Fibroblast of mammary gland (primary cell): ENCODE measurements around the gene COL7A1.

Experiments used
- DNase-seq: peaks from one replicate; pipeline ENCODE4 v3.0.0-alpha.2; 2010; ENCODE audit warnings: low read depth
- H3K4me3 ChIP-seq: 2 replicates; pipeline ENCODE4 v1.5.1; 2011; ENCODE audit warnings: low read depth, mild to moderate bottlenecking, low read length, moderate library complexity; ENCODE audit not compliant: control insufficient read depth
- CTCF ChIP-seq: conservative IDR thresholded peaks from 2 replicates; pipeline ENCODE4 v1.5.1; 2011; ENCODE audit warnings: low read depth, low read length, inconsistent platforms; ENCODE audit not compliant: control insufficient read depth, insufficient read depth

Gene COL7A1

GRCh38 chr3:48548126-48548525, 47.0 kb downstream of the COL7A1 start:
- DNase-seq, result no peak
- TF ChIP-seq CTCF, result no peak
- no peak overlapping the region for H3K4me3 ChIP-seq

- TF ChIP-seq CTCF, result no peak
- H3K4me3 ChIP-seq, result no peak overlapping the region
- DNase-seq, result no peak
These were observed 48.8 kb downstream of the COL7A1 start for GRCh38 chr3:48546203-48546829.

- no peak for DNase-seq
- no peak for TF ChIP-seq CTCF
These were observed 51.0 kb downstream of the COL7A1 start for GRCh38 chr3:48544141-48544540.

GRCh38 chr3:48543271-48543866, 51.8 kb downstream of the COL7A1 start:
- no peak for DNase-seq
- no peak overlapping the region for H3K4me3 ChIP-seq
- TF ChIP-seq CTCF, result no peak

More at GRCh38 chr3:48544141-48544540, 51.0 kb downstream of the COL7A1 start:
- H3K4me3 ChIP-seq, result no peak overlapping the region

GRCh38 chr3:48538451-48538850, 56.7 kb downstream of the COL7A1 start:
- no peak for DNase-seq

GRCh38 chr3:48536785-48537184, 58.3 kb downstream of the COL7A1 start:
- DNase-seq, result no peak
- no peak overlapping the region for H3K4me3 ChIP-seq
- no peak for TF ChIP-seq CTCF

More at GRCh38 chr3:48538451-48538850, 56.7 kb downstream of the COL7A1 start:
- TF ChIP-seq CTCF, result no peak
- no peak overlapping the region for H3K4me3 ChIP-seq
